Left hindlimb (tissue), 1 donor: ENCODE results near the gene PLPP2.
"Not testable (repeated sequence)": the region's sequence is repeated elsewhere in the genome, so short reads cannot be mapped to it uniquely, and the experiment has no call there.

Experiments used
- DNase-seq: peaks from one replicate; pipeline ENCODE4 v3.0.0-alpha.2; 2018

Gene PLPP2

GRCh38 chr19:292281-292884 lies 1.2 kb upstream of the PLPP2 start:
- DNase-seq = no peak

- DNase-seq = no peak
Observed at GRCh38 chr19:291561-292280, 518 bp upstream of the PLPP2 start.

- DNase-seq = no peak
Observed at GRCh38 chr19:290372-291005, 714 bp downstream of the PLPP2 start.

- no peak for DNase-seq
Observed at GRCh38 chr19:289651-290371, 1.4 kb downstream of the PLPP2 start.

- no peak for DNase-seq
Observed at GRCh38 chr19:288911-289310, 2.3 kb downstream of the PLPP2 start.

GRCh38 chr19:287381-287871 lies 3.8 kb downstream of the PLPP2 start:
- no peak for DNase-seq

GRCh38 chr19:283395-283794 lies 7.8 kb downstream of the PLPP2 start:
- DNase-seq = no peak

GRCh38 chr19:282501-282900 lies 8.7 kb downstream of the PLPP2 start:
- no peak for DNase-seq

- DNase-seq = no peak
Observed at GRCh38 chr19:281992-282391, 9.2 kb downstream of the PLPP2 start.

GRCh38 chr19:281156-281853 lies 9.9 kb downstream of the PLPP2 start:
- no peak for DNase-seq

- no peak for DNase-seq
Observed at GRCh38 chr19:280541-281009, 10.6 kb downstream of the PLPP2 start.

- DNase-seq = no peak
Observed at GRCh38 chr19:279656-280055, 11.5 kb downstream of the PLPP2 start.

GRCh38 chr19:279231-279630 lies 12.0 kb downstream of the PLPP2 start:
- DNase-seq = no peak

GRCh38 chr19:277581-278165 lies 13.5 kb downstream of the PLPP2 start:
- DNase-seq = no peak

GRCh38 chr19:277131-277530 lies 14.1 kb downstream of the PLPP2 start:
- DNase-seq = no peak

GRCh38 chr19:275958-276646 lies 15.1 kb downstream of the PLPP2 start:
- no peak for DNase-seq

GRCh38 chr19:275000-275399 lies 16.2 kb downstream of the PLPP2 start:
- DNase-seq = no peak

- DNase-seq = no peak
Observed at GRCh38 chr19:273393-273792, 17.8 kb downstream of the PLPP2 start.

- no peak for DNase-seq
Observed at GRCh38 chr19:271856-272255, 19.3 kb downstream of the PLPP2 start.

- not testable (repeated sequence) for DNase-seq
Observed at GRCh38 chr19:270766-271318, 20.4 kb downstream of the PLPP2 start.

- no peak for DNase-seq
Observed at GRCh38 chr19:269241-269640, 22.0 kb downstream of the PLPP2 start.
